Fibroblast of mammary gland (primary cell): ENCODE results near the gene CDKL4.

ENCODE experiments used
- DNase-seq: peaks from one replicate; pipeline ENCODE4 v3.0.0-alpha.2; 2010; ENCODE audit warnings: low read depth
- H3K4me3 ChIP-seq: 2 replicates; pipeline ENCODE4 v1.5.1; 2011; ENCODE audit warnings: low read depth, mild to moderate bottlenecking, low read length, moderate library complexity; ENCODE audit not compliant: control insufficient read depth
- CTCF ChIP-seq: conservative IDR thresholded peaks from 2 replicates; pipeline ENCODE4 v1.5.1; 2011; ENCODE audit warnings: low read depth, low read length, inconsistent platforms; ENCODE audit not compliant: control insufficient read depth, insufficient read depth

CDKL4 gene

GRCh38 chr2:39183673-39184072 lies 60.1 kb downstream of the CDKL4 start:
- DNase-seq: no peak
- no peak for TF ChIP-seq CTCF
- H3K4me3 ChIP-seq: no peak overlapping the region

GRCh38 chr2:39181297-39181696 lies 62.5 kb downstream of the CDKL4 start:
- H3K4me3 ChIP-seq: no peak overlapping the region
- no peak for DNase-seq
- no peak for TF ChIP-seq CTCF

GRCh38 chr2:39179974-39180960 lies 63.5 kb downstream of the CDKL4 start:
- TF ChIP-seq CTCF: no peak
- no peak overlapping the region for H3K4me3 ChIP-seq
- no peak for DNase-seq

- H3K4me3 ChIP-seq: no peak overlapping the region
- no peak for DNase-seq
- no peak for TF ChIP-seq CTCF
These were observed 65.0 kb downstream of the CDKL4 start for GRCh38 chr2:39178756-39179155.

- TF ChIP-seq CTCF: no peak
- no peak for DNase-seq
- no peak overlapping the region for H3K4me3 ChIP-seq
These were observed 66.8 kb downstream of the CDKL4 start for GRCh38 chr2:39176997-39177396.

- DNase-seq: no peak
- no peak overlapping the region for H3K4me3 ChIP-seq
- no peak for TF ChIP-seq CTCF
These were observed 68.6 kb downstream of the CDKL4 start for GRCh38 chr2:39175026-39175812.
